Measurements from ENCODE around the gene KSR1.
"Not testable (repeated sequence)": the region's sequence is repeated elsewhere in the genome, so short reads cannot be mapped to it uniquely, and the experiment has no call there.

DNA sequence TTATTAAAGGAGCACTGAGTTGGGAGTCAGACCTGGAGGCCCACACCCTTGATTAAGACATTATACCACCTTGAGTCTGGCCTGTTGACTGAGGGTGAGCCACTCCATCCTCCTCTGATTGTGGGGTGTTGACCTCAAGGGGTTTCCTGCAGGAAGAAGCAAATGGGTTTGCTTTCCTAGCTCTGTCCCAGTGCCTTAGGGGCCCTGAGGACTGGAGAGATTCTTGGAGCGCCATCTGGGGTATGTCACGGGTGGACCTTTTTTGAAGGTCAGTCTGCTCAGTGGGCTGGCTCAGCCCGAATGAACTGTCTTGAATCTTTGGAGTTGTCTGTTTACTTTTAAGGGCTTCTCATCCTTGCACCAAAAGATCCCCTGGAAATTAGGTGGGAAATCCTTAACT lies 7.8 kb downstream of the KSR1 start:
- TF ChIP-seq, protein P1, sequence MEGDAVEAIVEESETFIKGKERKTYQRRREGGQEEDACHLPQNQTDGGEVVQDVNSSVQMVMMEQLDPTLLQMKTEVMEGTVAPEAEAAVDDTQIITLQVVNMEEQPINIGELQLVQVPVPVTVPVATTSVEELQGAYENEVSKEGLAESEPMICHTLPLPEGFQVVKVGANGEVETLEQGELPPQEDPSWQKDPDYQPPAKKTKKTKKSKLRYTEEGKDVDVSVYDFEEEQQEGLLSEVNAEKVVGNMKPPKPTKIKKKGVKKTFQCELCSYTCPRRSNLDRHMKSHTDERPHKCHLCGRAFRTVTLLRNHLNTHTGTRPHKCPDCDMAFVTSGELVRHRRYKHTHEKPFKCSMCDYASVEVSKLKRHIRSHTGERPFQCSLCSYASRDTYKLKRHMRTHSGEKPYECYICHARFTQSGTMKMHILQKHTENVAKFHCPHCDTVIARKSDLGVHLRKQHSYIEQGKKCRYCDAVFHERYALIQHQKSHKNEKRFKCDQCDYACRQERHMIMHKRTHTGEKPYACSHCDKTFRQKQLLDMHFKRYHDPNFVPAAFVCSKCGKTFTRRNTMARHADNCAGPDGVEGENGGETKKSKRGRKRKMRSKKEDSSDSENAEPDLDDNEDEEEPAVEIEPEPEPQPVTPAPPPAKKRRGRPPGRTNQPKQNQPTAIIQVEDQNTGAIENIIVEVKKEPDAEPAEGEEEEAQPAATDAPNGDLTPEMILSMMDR (IDR thresholded peaks at IDR 0.05; ENCODE audit: low read depth, low read length), result not testable (repeated sequence)
- not testable (repeated sequence) for TF ChIP-seq EZH2phosphoT487 (IDR thresholded peaks at IDR 0.05; ENCODE audit: low read depth)

Data from OCI-LY3 (cell line).